Stomach (tissue), 4 donors: ENCODE measurements around the gene PTPN4.

Source experiments
- EP300 ChIP-seq: sonication (generic); formaldehyde crosslinking; IDR thresholded peaks from one replicate; pipeline ENCODE4 v1.6.1; 2017; ENCODE audit warnings: antibody characterized with exemption
- POLR2A ChIP-seq, 4 donors: fragments of 450-650 bp; IDR thresholded peaks; one replicate each; pipeline ENCODE4 v1.6.1; 2016; ENCODE audit warnings: antibody characterized with exemption in 4 of 4, control low read depth in 2 of 4, mild to moderate bottlenecking in 1 of 4, moderate library complexity in 1 of 4
- POLR2AphosphoS5 ChIP-seq, 3 donors: sonication (generic); formaldehyde crosslinking; IDR thresholded peaks; one replicate each; pipeline ENCODE4 v1.6.1; 2016; ENCODE audit warnings: antibody characterized with exemption in 3 of 3
- TF ChIP-seq, protein P1 (sequence below), 7 experiments: fragments of 450-650 bp in 4 of 7; fragments of 200-600 bp in 3 of 7; sonication (generic) in 3 of 7; IDR thresholded peaks; one replicate each; pipeline ENCODE4 v1.5.1; 2016 to 2019; ENCODE audit warnings: antibody characterized with exemption in 7 of 7, control low read depth in 2 of 7, mild to moderate bottlenecking in 1 of 7

DNA sequence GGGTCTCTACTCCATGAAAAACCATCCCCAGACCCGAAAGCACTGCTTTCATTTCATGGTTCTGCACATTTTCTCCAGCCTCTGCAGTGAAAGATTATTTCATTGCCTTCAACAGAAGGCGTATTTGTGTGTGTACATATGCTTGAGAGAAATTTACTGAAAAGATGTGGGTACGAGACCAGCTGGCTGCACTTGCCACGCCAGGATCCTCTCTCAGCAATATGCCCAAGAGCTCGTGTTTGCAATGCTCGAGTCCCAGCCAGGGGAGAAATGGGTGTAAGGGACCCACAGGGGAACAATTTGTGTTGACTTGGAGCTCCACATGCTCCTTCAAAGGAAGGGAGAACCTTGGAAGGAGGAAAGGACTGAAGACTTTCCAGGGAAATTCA, 43.4 kb upstream of the PTPN4 start:
- TF ChIP-seq, protein P1, sequence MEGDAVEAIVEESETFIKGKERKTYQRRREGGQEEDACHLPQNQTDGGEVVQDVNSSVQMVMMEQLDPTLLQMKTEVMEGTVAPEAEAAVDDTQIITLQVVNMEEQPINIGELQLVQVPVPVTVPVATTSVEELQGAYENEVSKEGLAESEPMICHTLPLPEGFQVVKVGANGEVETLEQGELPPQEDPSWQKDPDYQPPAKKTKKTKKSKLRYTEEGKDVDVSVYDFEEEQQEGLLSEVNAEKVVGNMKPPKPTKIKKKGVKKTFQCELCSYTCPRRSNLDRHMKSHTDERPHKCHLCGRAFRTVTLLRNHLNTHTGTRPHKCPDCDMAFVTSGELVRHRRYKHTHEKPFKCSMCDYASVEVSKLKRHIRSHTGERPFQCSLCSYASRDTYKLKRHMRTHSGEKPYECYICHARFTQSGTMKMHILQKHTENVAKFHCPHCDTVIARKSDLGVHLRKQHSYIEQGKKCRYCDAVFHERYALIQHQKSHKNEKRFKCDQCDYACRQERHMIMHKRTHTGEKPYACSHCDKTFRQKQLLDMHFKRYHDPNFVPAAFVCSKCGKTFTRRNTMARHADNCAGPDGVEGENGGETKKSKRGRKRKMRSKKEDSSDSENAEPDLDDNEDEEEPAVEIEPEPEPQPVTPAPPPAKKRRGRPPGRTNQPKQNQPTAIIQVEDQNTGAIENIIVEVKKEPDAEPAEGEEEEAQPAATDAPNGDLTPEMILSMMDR (IDR thresholded peaks at IDR 0.05), result no peak
- TF ChIP-seq POLR2A (IDR thresholded peaks at IDR 0.05), result no peak
- no peak for TF ChIP-seq EP300
- TF ChIP-seq POLR2AphosphoS5 (IDR thresholded peaks at IDR 0.05), result no peak
